SK-N-SH (cell line): Measurements from ENCODE around the gene IL5. TPM values are rescaled to one million over a fixed set of nuclear protein-coding genes. Genes with fewer than 3 reads are reported as not detected.

Experiments
- CTCF ChIA-PET: fragments of 300-600, 350-600 bp; formaldehyde crosslinking; extraction: SDS; loops from one replicate; lab custom pipeline; 2021; lab: Yijun Ruan, JAX
- POLR2A ChIA-PET: fragments of 350-600 bp; sonication (Branson Sonifier 250); formaldehyde crosslinking; extraction: SDS; loops from one replicate; lab custom pipeline; 2020; ENCODE audit warnings: antibody characterized with exemption, inconsistent platforms; lab: Yijun Ruan, JAX
- DNase-seq: peaks from one replicate; pipeline ENCODE4 v3.0.0; 2012
- H2AFZ ChIP-seq: fragments of 200-600 bp; sonication (generic); 2 replicates; pipeline ENCODE4 v1.8.1; 2016; ENCODE audit warnings: antibody characterized with exemption, mild to moderate bottlenecking, low read depth
- H3F3A ChIP-seq: fragments of 200-600 bp; sonication (generic); replicated peaks from 2 replicates; pipeline ENCODE3; 2016; ENCODE audit warnings: antibody characterized with exemption, mild to moderate bottlenecking; ENCODE audit not compliant: insufficient read depth
- H3K27ac ChIP-seq, 2 experiments: fragments of 200-500 bp in 1 of 2; fragments of 200-600 bp in 1 of 2; sonication (Bioruptor generic) in 1 of 2; sonication (generic), shearing (Covaris generic) in 1 of 2; 2 replicates each; pipeline versions ENCODE4 v1.5.1 to v1.6.1; 2014 to 2016; ENCODE audit warnings: low read depth in 2 of 2, inconsistent platforms in 1 of 2, low read length in 1 of 2, mild to moderate bottlenecking in 1 of 2, mixed read lengths in 1 of 2
- H3K27me3 ChIP-seq: fragments of 200-600 bp; sonication (generic), shearing (Covaris generic); 2 replicates; pipeline ENCODE4 v1.6.1; 2016; ENCODE audit warnings: mixed run types; ENCODE audit not compliant: insufficient read depth
- H3K36me3 ChIP-seq, 2 experiments: fragments of 200-500 bp in 1 of 2; fragments of 200-600 bp in 1 of 2; sonication (Bioruptor generic) in 1 of 2; sonication (generic) in 1 of 2; replicated peaks in 1 of 2; 2 replicates each; pipeline versions ENCODE3 to v1.5.1; 2014 to 2016; ENCODE audit warnings: low read length in 1 of 2, mild to moderate bottlenecking in 1 of 2; ENCODE audit not compliant: insufficient read depth in 2 of 2, control insufficient read depth in 1 of 2
- H3K4me1 ChIP-seq, 2 experiments: fragments of 200-500 bp in 1 of 2; fragments of 200-600 bp in 1 of 2; sonication (Bioruptor generic) in 1 of 2; sonication (generic), shearing (Covaris generic) in 1 of 2; 2 replicates each; pipeline versions ENCODE4 v1.5.1 to v1.6.1; 2014 to 2016; ENCODE audit warnings: low read depth in 1 of 2, low read length in 1 of 2, mixed run types in 1 of 2; ENCODE audit not compliant: insufficient read depth in 2 of 2, control insufficient read depth in 1 of 2
- H3K4me2 ChIP-seq: fragments of 200-600 bp; sonication (generic), shearing (Covaris generic); 2 replicates; pipeline ENCODE4 v1.6.1; 2017; ENCODE audit warnings: mixed run types
- H3K4me3 ChIP-seq, 2 experiments: fragments of 200-500 bp in 1 of 2; fragments of 200-600 bp in 1 of 2; sonication (Bioruptor generic) in 1 of 2; sonication (generic), shearing (Covaris generic) in 1 of 2; 2 replicates each; pipeline versions ENCODE4 v1.5.1 to v1.8.1; 2014 to 2016; ENCODE audit warnings: low read depth in 2 of 2, inconsistent platforms in 1 of 2, low read length in 1 of 2, mild to moderate bottlenecking in 1 of 2, mixed read lengths in 1 of 2, moderate library complexity in 1 of 2
- H3K79me2 ChIP-seq: fragments of 200-600 bp; sonication (generic); 2 replicates; pipeline ENCODE4 v1.8.1; 2017; ENCODE audit warnings: mild to moderate bottlenecking; ENCODE audit not compliant: insufficient read depth
- H3K9ac ChIP-seq: fragments of 200-600 bp; sonication (generic); 2 replicates; pipeline ENCODE4 v1.6.1; 2017; ENCODE audit warnings: mixed run types
- H3K9me2 ChIP-seq: fragments of 200-600 bp; sonication (generic); 2 replicates; pipeline ENCODE4 v1.6.1; 2017; ENCODE audit warnings: mixed run types
- H3K9me3 ChIP-seq: fragments of 200-600 bp; sonication (generic); 2 replicates; pipeline ENCODE4 v1.6.1; 2017; ENCODE audit warnings: mixed run types, mild to moderate bottlenecking, moderate library complexity
- H4K20me1 ChIP-seq: fragments of 200-600 bp; sonication (generic); 2 replicates; pipeline ENCODE4 v1.6.1; 2017; ENCODE audit warnings: mild to moderate bottlenecking, mixed run types; ENCODE audit not compliant: insufficient read depth
- CHD2 ChIP-seq: fragments of 150-350 bp; IDR thresholded peaks from 2 replicates; pipeline ENCODE4 v1.6.1; 2018; ENCODE audit warnings: low read length; ENCODE audit not compliant: partially characterized antibody
- EP300 ChIP-seq, 2 experiments: IDR thresholded peaks; 2 replicates each; pipeline versions ENCODE4 v1.4.0 to v1.6.1; 2012; ENCODE audit warnings: borderline replicate concordance in 1 of 2, low read depth in 1 of 2, low read length in 1 of 2
- FOSL2 ChIP-seq: IDR thresholded peaks from 2 replicates; pipeline ENCODE4 v1.4.0; 2012; ENCODE audit warnings: low read depth, mild to moderate bottlenecking, moderate library complexity, borderline replicate concordance
- FOXJ3 ChIP-seq: sonication (generic); formaldehyde crosslinking; IDR thresholded peaks from 2 replicates; pipeline ENCODE4 v1.5.1; 2020; ENCODE audit warnings: mild to moderate bottlenecking, missing genetic modification reagents
- GABPA ChIP-seq: IDR thresholded peaks from 2 replicates; pipeline ENCODE4 v1.4.0; 2012; ENCODE audit warnings: low read depth, mild to moderate bottlenecking
- JUND ChIP-seq: IDR thresholded peaks from 2 replicates; pipeline ENCODE4 v1.4.0; 2012
- MEF2A ChIP-seq: IDR thresholded peaks from 2 replicates; pipeline ENCODE4 v1.4.0; 2012; ENCODE audit warnings: low read depth, borderline replicate concordance
- NRF1 ChIP-seq: IDR thresholded peaks from 2 replicates; pipeline ENCODE4 v1.6.1; 2012; ENCODE audit warnings: low read depth, mild to moderate bottlenecking, low read length
- RAD21 ChIP-seq: IDR thresholded peaks from 2 replicates; pipeline ENCODE4 v1.6.1; 2012; ENCODE audit warnings: mild to moderate bottlenecking, low read length
- RFX5 ChIP-seq: IDR thresholded peaks from 2 replicates; pipeline ENCODE4 v1.6.1; 2012; ENCODE audit warnings: mild to moderate bottlenecking, improper control_type of control experiment, low read length
- TAF1 ChIP-seq: IDR thresholded peaks from 2 replicates; pipeline ENCODE4 v1.6.1; 2012; ENCODE audit warnings: low read depth, mild to moderate bottlenecking, low read length, moderate library complexity, borderline replicate concordance
- TCF12 ChIP-seq: IDR thresholded peaks from 2 replicates; pipeline ENCODE4 v1.4.0; 2012
- TEAD4 ChIP-seq: IDR thresholded peaks from 2 replicates; pipeline ENCODE4 v1.4.0; 2012; ENCODE audit warnings: mild to moderate bottlenecking, borderline replicate concordance; ENCODE audit not compliant: insufficient read depth
- YY1 ChIP-seq: IDR thresholded peaks from 2 replicates; pipeline ENCODE4 v1.4.0; 2012; ENCODE audit warnings: low read depth, mild to moderate bottlenecking
- WGBS: methylation state at CpG from one replicate; pipeline ENCODE4 v1.1.6; 2017; ENCODE audit warnings: low lambda C conversion rate; 5-methylcytosine and 5-hydroxymethylcytosine counted together
- polyA plus RNA-seq, 3 experiments: library from polyadenylated mRNA; depleted of rRNA; stranded (reverse); fragments of >200 nt; gene quantifications; 2 replicates each; pipeline ENCODE4 v1.2.3, GENCODE V29; 2012
- TF ChIP-seq, protein P1 (sequence below): IDR thresholded peaks from 2 replicates; pipeline ENCODE4 v1.4.0; 2012; ENCODE audit warnings: low read depth, borderline replicate concordance
- TF ChIP-seq, protein P2 (sequence below): IDR thresholded peaks from 2 replicates; pipeline ENCODE4; 2012
- TF ChIP-seq, protein P3 (sequence below): IDR thresholded peaks from 2 replicates; pipeline ENCODE4 v1.4.0; 2012; ENCODE audit warnings: low read depth, borderline replicate concordance
- TF ChIP-seq, protein P4 (sequence below): IDR thresholded peaks from 2 replicates; pipeline ENCODE4 v1.6.1; 2012; ENCODE audit warnings: mild to moderate bottlenecking, low read depth, low read length, moderate library complexity

IL5 gene
- polyA plus RNA-seq, 1 of the 3 experiments (the other 2 are of a cell fraction), result not detected

DNA sequence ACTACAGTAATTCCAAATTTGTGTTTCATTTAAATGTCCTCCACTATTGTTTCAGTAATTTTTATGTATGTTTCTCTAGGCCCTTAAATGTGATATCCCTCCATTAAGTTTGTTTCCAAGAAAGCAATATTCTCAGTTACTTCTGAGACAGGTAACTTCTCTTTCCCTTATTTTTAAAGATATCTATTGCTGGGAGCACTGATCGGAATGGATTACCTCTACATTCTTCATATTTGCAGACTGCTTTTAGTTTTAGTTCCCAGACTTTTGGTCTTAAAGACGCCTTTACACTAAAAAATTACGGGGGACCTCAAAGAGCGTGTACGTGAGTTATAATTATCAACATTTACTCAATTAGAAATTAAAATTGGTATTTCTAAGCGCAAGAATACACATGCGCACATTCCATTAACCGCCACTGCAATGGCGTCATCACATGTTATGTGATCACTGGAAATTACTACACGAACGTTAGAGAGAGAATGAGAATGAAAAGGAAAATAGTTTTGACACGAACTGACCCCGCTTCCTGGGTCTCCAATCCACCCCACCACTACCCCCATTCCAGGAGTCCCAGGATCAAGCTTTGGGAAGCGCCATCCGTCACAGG, 12.9 kb upstream of the IL5 start:
- H3K36me3 ChIP-seq, result peaks cover 15 to 17% of the 10 kb centered on the region in 2 experiments
- H3K9me2 ChIP-seq, result no peaks in the 10 kb centered on the region
- CTCF ChIA-PET, result interaction anchor here (1.4 kb wide), 1 partner anchor 29 kb away, joined by 12 read pairs; no protein-coding TSS in a partner anchor
- peak overlapping the region; percentile 84 for H3K9ac ChIP-seq
- H3K4me2 ChIP-seq, result peak overlapping the region; percentile 85
- H3K4me3 ChIP-seq, result peak overlapping the region; percentile 73 to 81
- POLR2A ChIA-PET, result interaction anchor here (1.0 to 1.6 kb wide), 2 partner anchors 12 to 14 kb away, joined by 4 read pairs; no protein-coding TSS in a partner anchor
- peak overlapping the region; percentile 92 to 98 for H3K27ac ChIP-seq
- no peaks in the 10 kb centered on the region for H4K20me1 ChIP-seq
- H3K4me1 ChIP-seq, result peaks cover 0 to 6% of the 10 kb centered on the region in 2 experiments; a peak in 2 of 4 replicates
- DNase-seq, result no peak
- no peak for TF ChIP-seq TCF12
- peak; percentile 57; the same call in 1 of the 2 replicates for TF ChIP-seq YY1
- TF ChIP-seq, protein P1, sequence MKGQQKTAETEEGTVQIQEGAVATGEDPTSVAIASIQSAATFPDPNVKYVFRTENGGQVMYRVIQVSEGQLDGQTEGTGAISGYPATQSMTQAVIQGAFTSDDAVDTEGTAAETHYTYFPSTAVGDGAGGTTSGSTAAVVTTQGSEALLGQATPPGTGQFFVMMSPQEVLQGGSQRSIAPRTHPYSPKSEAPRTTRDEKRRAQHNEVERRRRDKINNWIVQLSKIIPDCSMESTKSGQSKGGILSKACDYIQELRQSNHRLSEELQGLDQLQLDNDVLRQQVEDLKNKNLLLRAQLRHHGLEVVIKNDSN, result no peak
- no peak for TF ChIP-seq FOSL2
- 0 out of 2 replicates have a peak, but pooled peaks have one; percentile 5 for TF ChIP-seq RFX5
- TF ChIP-seq TAF1, result no peak
- TF ChIP-seq, protein P2, sequence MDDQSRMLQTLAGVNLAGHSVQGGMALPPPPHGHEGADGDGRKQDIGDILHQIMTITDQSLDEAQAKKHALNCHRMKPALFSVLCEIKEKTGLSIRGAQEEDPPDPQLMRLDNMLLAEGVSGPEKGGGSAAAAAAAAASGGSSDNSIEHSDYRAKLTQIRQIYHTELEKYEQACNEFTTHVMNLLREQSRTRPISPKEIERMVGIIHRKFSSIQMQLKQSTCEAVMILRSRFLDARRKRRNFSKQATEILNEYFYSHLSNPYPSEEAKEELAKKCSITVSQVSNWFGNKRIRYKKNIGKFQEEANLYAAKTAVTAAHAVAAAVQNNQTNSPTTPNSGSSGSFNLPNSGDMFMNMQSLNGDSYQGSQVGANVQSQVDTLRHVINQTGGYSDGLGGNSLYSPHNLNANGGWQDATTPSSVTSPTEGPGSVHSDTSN, result 0 out of 2 replicates have a peak, but pooled peaks have one; percentile 11
- no peak for TF ChIP-seq MEF2A
- TF ChIP-seq RAD21, result no peak
- peak; percentile 41; the same call in 1 of the 2 replicates for TF ChIP-seq NRF1
- peaks cover 38% of the 10 kb centered on the region for H3K79me2 ChIP-seq
- peak overlapping the region; percentile 88 for H2AFZ ChIP-seq
- 10% methylated on average over 15 of the region's 15 CpGs for WGBS
- H3K9me3 ChIP-seq, result no peaks in the 10 kb centered on the region
- no peaks in the 10 kb centered on the region for H3K27me3 ChIP-seq
- H3F3A ChIP-seq, result peaks cover 20% of the 10 kb centered on the region

DNA sequence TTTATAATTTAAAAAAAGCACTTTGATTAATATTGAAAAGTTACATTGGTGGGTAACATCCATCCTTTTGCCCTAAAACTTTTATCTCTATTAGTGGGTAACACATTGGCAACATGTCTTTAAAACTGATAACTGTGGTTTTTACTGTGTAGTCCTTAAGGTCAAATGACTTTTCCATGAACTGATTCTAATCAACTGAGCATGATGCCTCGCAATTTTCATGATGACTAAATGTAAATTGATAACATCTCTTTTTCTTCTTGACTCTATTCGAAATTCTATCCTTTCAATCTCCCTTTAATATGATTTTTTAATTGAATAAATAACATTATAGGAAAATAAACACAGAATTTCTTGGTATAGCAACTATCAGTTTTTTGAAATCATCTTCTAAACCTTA, 6.3 kb upstream of the IL5 start:
- no peaks in the 10 kb centered on the region for H3K9me3 ChIP-seq
- no peak overlapping the region for H3K4me3 ChIP-seq
- H3K4me1 ChIP-seq, result peaks cover 0 to 8% of the 10 kb centered on the region in 2 experiments; a peak in 2 of 4 replicates
- H3K9ac ChIP-seq, result no peak overlapping the region
- no peak overlapping the region for H2AFZ ChIP-seq
- WGBS, result 32% methylated on average over 2 of the region's 2 CpGs
- ChIA-PET CTCF (interaction anchor here (0.6 to 7.0 kb wide), 2 partner anchors 22 to 55 kb away, joined by 3 to 38 read pairs; no protein-coding TSS in a partner anchor), POLR2A (no interaction called here)
- DNase-seq, result no peak
- no peaks in the 10 kb centered on the region; the same call in 1 of the 2 replicates for H3K27me3 ChIP-seq
- no peak overlapping the region for H3K27ac ChIP-seq
- no peaks in the 10 kb centered on the region for H3F3A ChIP-seq
- no peaks in the 10 kb centered on the region for H3K36me3 ChIP-seq
- H3K9me2 ChIP-seq, result no peaks in the 10 kb centered on the region
- H3K79me2 ChIP-seq, result no peaks in the 10 kb centered on the region
- TF ChIP-seq GABPA (no peak), TCF12 (no peak), CHD2 (no peak), YY1 (no peak), RAD21 (no peak), FOXJ3 (CRISPR knock-in tag) (no peak), JUND (no peak), MEF2A (no peak), FOSL2 (no peak), EP300 (IDR thresholded peaks at IDR 0.05; ENCODE audit: borderline replicate concordance in 1 of 2, low read depth in 1 of 2, low read length in 1 of 2) (no peak), TEAD4 (no peak)
- TF ChIP-seq, protein P3, sequence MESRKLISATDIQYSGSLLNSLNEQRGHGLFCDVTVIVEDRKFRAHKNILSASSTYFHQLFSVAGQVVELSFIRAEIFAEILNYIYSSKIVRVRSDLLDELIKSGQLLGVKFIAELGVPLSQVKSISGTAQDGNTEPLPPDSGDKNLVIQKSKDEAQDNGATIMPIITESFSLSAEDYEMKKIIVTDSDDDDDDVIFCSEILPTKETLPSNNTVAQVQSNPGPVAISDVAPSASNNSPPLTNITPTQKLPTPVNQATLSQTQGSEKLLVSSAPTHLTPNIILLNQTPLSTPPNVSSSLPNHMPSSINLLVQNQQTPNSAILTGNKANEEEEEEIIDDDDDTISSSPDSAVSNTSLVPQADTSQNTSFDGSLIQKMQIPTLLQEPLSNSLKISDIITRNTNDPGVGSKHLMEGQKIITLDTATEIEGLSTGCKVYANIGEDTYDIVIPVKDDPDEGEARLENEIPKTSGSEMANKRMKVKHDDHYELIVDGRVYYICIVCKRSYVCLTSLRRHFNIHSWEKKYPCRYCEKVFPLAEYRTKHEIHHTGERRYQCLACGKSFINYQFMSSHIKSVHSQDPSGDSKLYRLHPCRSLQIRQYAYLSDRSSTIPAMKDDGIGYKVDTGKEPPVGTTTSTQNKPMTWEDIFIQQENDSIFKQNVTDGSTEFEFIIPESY, result no peak
- TF ChIP-seq, protein P4, sequence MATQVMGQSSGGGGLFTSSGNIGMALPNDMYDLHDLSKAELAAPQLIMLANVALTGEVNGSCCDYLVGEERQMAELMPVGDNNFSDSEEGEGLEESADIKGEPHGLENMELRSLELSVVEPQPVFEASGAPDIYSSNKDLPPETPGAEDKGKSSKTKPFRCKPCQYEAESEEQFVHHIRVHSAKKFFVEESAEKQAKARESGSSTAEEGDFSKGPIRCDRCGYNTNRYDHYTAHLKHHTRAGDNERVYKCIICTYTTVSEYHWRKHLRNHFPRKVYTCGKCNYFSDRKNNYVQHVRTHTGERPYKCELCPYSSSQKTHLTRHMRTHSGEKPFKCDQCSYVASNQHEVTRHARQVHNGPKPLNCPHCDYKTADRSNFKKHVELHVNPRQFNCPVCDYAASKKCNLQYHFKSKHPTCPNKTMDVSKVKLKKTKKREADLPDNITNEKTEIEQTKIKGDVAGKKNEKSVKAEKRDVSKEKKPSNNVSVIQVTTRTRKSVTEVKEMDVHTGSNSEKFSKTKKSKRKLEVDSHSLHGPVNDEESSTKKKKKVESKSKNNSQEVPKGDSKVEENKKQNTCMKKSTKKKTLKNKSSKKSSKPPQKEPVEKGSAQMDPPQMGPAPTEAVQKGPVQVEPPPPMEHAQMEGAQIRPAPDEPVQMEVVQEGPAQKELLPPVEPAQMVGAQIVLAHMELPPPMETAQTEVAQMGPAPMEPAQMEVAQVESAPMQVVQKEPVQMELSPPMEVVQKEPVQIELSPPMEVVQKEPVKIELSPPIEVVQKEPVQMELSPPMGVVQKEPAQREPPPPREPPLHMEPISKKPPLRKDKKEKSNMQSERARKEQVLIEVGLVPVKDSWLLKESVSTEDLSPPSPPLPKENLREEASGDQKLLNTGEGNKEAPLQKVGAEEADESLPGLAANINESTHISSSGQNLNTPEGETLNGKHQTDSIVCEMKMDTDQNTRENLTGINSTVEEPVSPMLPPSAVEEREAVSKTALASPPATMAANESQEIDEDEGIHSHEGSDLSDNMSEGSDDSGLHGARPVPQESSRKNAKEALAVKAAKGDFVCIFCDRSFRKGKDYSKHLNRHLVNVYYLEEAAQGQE, result no peak
- no peaks in the 10 kb centered on the region for H4K20me1 ChIP-seq
- H3K4me2 ChIP-seq, result no peak overlapping the region
